HG02623 (cell line): ENCODE results near the gene TRMT112.
A peak's percentile ranks its signal among the peaks of the same experiment; 100 is the strongest.
"Not testable (repeated sequence)": the region's sequence is repeated elsewhere in the genome, so short reads cannot be mapped to it uniquely, and the experiment has no call there.

Source experiments
- ATAC-seq: cut with Tn5 transposase; IDR thresholded peaks from one replicate; pipeline ENCODE4 v1.9.1; 2021; ENCODE audit warnings: moderate library complexity; ENCODE audit not compliant: unreplicated experiment

Gene TRMT112

GRCh38 chr11:64314805-64315561 lies 2.4 kb downstream of the TRMT112 start:
- no peak for ATAC-seq

GRCh38 chr11:64314146-64314804 lies 3.1 kb downstream of the TRMT112 start:
- ATAC-seq: no peak

GRCh38 chr11:64313491-64314145 lies 3.7 kb downstream of the TRMT112 start:
- ATAC-seq: no peak

GRCh38 chr11:64312947-64313346 lies 4.4 kb downstream of the TRMT112 start:
- ATAC-seq: no peak

- not testable (repeated sequence) for ATAC-seq
Observed at GRCh38 chr11:64307795-64308194, 9.6 kb downstream of the TRMT112 start.

GRCh38 chr11:64306876-64307622 lies 10.3 kb downstream of the TRMT112 start:
- no peak for ATAC-seq

GRCh38 chr11:64306563-64306875 lies 10.8 kb downstream of the TRMT112 start:
- no peak for ATAC-seq

- ATAC-seq: peak; percentile 15
Observed at GRCh38 chr11:64305691-64306562, 11.4 kb downstream of the TRMT112 start.

GRCh38 chr11:64305075-64305690 lies 12.2 kb downstream of the TRMT112 start, which contains the start of gene ESRRA:
ESRRA (plus strand) TSS chr11:64305524; CDS start chr11:64307180, 1,656 bp downstream.
- peak; percentile 65 for ATAC-seq

GRCh38 chr11:64304316-64305072 lies 12.9 kb downstream of the TRMT112 start:
- ATAC-seq: peak; percentile 2

- ATAC-seq: no peak
Observed at GRCh38 chr11:64304032-64304315, 13.4 kb downstream of the TRMT112 start.

GRCh38 chr11:64303109-64304031 lies 14.0 kb downstream of the TRMT112 start:
- no peak for ATAC-seq

- ATAC-seq: no peak
Observed at GRCh38 chr11:64299847-64300648, 17.3 kb downstream of the TRMT112 start, which contains the start of gene CATSPERZ. CATSPERZ (plus strand) TSS chr11:64300358; CDS start chr11:64300411, 53 bp downstream.

- ATAC-seq: no peak
Observed at GRCh38 chr11:64298966-64299846, 18.2 kb downstream of the TRMT112 start.

GRCh38 chr11:64297699-64298358 lies 19.5 kb downstream of the TRMT112 start:
- no peak for ATAC-seq
